GM23338 (cell line): ENCODE measurements around the gene TSR3. TPM values are rescaled to one million over a fixed set of nuclear protein-coding genes. Genes with fewer than 3 reads are reported as not detected.

Source experiments
- ATAC-seq: fragments of 200-7000 bp; cut with Tn5 transposase; 3 replicates; pipeline ENCODE4 v1.9.1; 2020
- DNase-seq: peaks from one replicate; pipeline ENCODE4 v3.0.0-alpha.2; 2015; ENCODE audit warnings: low spot score
- H2AFZ ChIP-seq: fragments of 200-600 bp; sonication (generic); 2 replicates; pipeline ENCODE4 v1.8.0; 2016; ENCODE audit warnings: antibody characterized with exemption, mild to moderate bottlenecking, moderate library complexity
- H3F3A ChIP-seq: fragments of 200-600 bp; sonication (generic); replicated peaks from 2 replicates; pipeline ENCODE4 v1.8.0; 2017; ENCODE audit warnings: antibody characterized with exemption, mixed run types, low read depth
- H3K27ac ChIP-seq: fragments of 200-600 bp; sonication (generic); 2 replicates; pipeline ENCODE4 v1.6.1; 2016; ENCODE audit warnings: low read depth
- H3K27me3 ChIP-seq: fragments of 200-600 bp; sonication (generic); 2 replicates; pipeline ENCODE4 v1.8.0; 2016; ENCODE audit warnings: mild to moderate bottlenecking, mixed run types, moderate library complexity; ENCODE audit not compliant: insufficient read depth
- H3K36me3 ChIP-seq: fragments of 200-600 bp; sonication (generic); 2 replicates; pipeline ENCODE4 v1.8.0; 2016; ENCODE audit warnings: mild to moderate bottlenecking; ENCODE audit not compliant: insufficient read depth
- H3K4me1 ChIP-seq: fragments of 200-600 bp; sonication (generic); 2 replicates; pipeline ENCODE4 v1.8.0; 2016; ENCODE audit warnings: mild to moderate bottlenecking, moderate library complexity; ENCODE audit not compliant: insufficient read depth
- H3K4me2 ChIP-seq: fragments of 200-600 bp; sonication (generic); 2 replicates; pipeline ENCODE4 v1.7.1; 2017; ENCODE audit warnings: mixed run types
- H3K4me3 ChIP-seq: fragments of 200-600 bp; sonication (generic); 2 replicates; pipeline ENCODE4 v1.6.1; 2016; ENCODE audit warnings: mixed run types
- H3K79me2 ChIP-seq: fragments of 200-600 bp; sonication (generic); replicated peaks from 2 replicates; pipeline ENCODE4 v1.8.0; 2017; ENCODE audit warnings: mild to moderate bottlenecking; ENCODE audit not compliant: insufficient read depth
- H3K9me2 ChIP-seq: fragments of 200-600 bp; sonication (generic); 2 replicates; pipeline ENCODE4 v1.8.0; 2017; ENCODE audit not compliant: insufficient read depth
- H4K20me1 ChIP-seq: fragments of 200-600 bp; sonication (generic); replicated peaks from 2 replicates; pipeline ENCODE4 v1.8.0; 2017; ENCODE audit warnings: mild to moderate bottlenecking; ENCODE audit not compliant: insufficient read depth
- H3K27ac Mint-ChIP-seq: 2 replicates; pipeline ENCODE4 v1.8.0; 2020; ENCODE audit warnings: inconsistent platforms, mild to moderate bottlenecking, moderate library complexity, mixed read lengths
- H3K27me3 Mint-ChIP-seq: 3 replicates; pipeline ENCODE4 v1.8.0; 2022; ENCODE audit warnings: low read depth, mild to moderate bottlenecking, moderate library complexity, mixed read lengths, inconsistent platforms; ENCODE audit not compliant: insufficient read depth, poor library complexity
- H3K36me3 Mint-ChIP-seq: 3 replicates; pipeline ENCODE4 v1.8.0; 2021; ENCODE audit warnings: low read depth, mild to moderate bottlenecking, inconsistent platforms, moderate library complexity, mixed read lengths
- H3K4me1 Mint-ChIP-seq: 3 replicates; pipeline ENCODE4 v1.8.0; 2020; ENCODE audit warnings: mild to moderate bottlenecking, inconsistent platforms, mixed read lengths
- H3K4me3 Mint-ChIP-seq: 3 replicates; pipeline ENCODE4 v1.8.0; 2021; ENCODE audit warnings: moderate library complexity, mild to moderate bottlenecking, inconsistent platforms, mixed read lengths
- H3K9me3 Mint-ChIP-seq: 3 replicates; pipeline ENCODE4 v1.8.0; 2020; ENCODE audit warnings: moderate library complexity, mild to moderate bottlenecking, inconsistent platforms, mixed read lengths
- CREB1 ChIP-seq: fragments of 250-450 bp; sonication (Bioruptor Pico); IDR thresholded peaks from 2 replicates; pipeline ENCODE4 v1.5.0; 2020; ENCODE audit warnings: low read depth, mild to moderate bottlenecking, moderate library complexity
- CTCF ChIP-seq, 2 experiments: fragments of 200-600 bp in 1 of 2; sonication (generic) in 1 of 2; conservative IDR thresholded peaks; 2 replicates each; pipeline versions ENCODE4 v1.5.1 to v1.6.1; 2016 to 2017; ENCODE audit warnings: antibody characterized with exemption in 2 of 2, low read depth in 2 of 2, mild to moderate bottlenecking in 2 of 2, moderate library complexity in 1 of 2
- ETS1 ChIP-seq: IDR thresholded peaks from 2 replicates; pipeline ENCODE4 v1.6.1; 2016; ENCODE audit warnings: antibody characterized with exemption
- EZH2 ChIP-seq: fragments of 200-600 bp; sonication (generic); IDR thresholded peaks from one replicate; pipeline ENCODE4 v1.8.0; 2017; ENCODE audit warnings: antibody characterized with exemption, mild to moderate bottlenecking, low read depth; ENCODE audit not compliant: unreplicated experiment
- EZH2phosphoT487 ChIP-seq: fragments of 200-600 bp; sonication (generic); IDR thresholded peaks from one replicate; pipeline ENCODE4 v1.8.1; 2018; ENCODE audit warnings: antibody characterized with exemption; ENCODE audit not compliant: unreplicated experiment
- JUNB ChIP-seq: IDR thresholded peaks from one replicate; pipeline ENCODE4 v1.6.1; 2016; ENCODE audit warnings: antibody characterized with exemption; ENCODE audit not compliant: unreplicated experiment
- NANOG ChIP-seq: IDR thresholded peaks from 2 replicates; pipeline ENCODE4 v1.6.1; 2016; ENCODE audit warnings: antibody characterized with exemption, borderline replicate concordance
- REST ChIP-seq: IDR thresholded peaks from one replicate; pipeline ENCODE4 v1.6.1; 2018; ENCODE audit warnings: antibody characterized with exemption; ENCODE audit not compliant: unreplicated experiment
- STAT1 ChIP-seq: IDR thresholded peaks from one replicate; pipeline ENCODE4 v1.6.1; 2016; ENCODE audit warnings: antibody characterized with exemption; ENCODE audit not compliant: unreplicated experiment
- ZNF114 ChIP-seq: fragments of 250-450 bp; sonication (Bioruptor Pico); IDR thresholded peaks from 2 replicates; pipeline ENCODE4 v1.5.0; 2020; ENCODE audit warnings: mild to moderate bottlenecking, moderate library complexity
- ZNF331 ChIP-seq: fragments of 250-450 bp; sonication (Bioruptor Pico); IDR thresholded peaks from 2 replicates; pipeline ENCODE4 v1.5.0; 2020; ENCODE audit warnings: low read depth, mild to moderate bottlenecking, moderate library complexity
- ZNF462 ChIP-seq: fragments of 250-450 bp; sonication (Bioruptor Pico); IDR thresholded peaks from 2 replicates; pipeline ENCODE4 v1.5.0; 2020; ENCODE audit warnings: mild to moderate bottlenecking, moderate library complexity
- polyA plus RNA-seq: library from polyadenylated mRNA; unstranded; fragments of >200 nt; fragmentation: Nextera tagmentation; extraction: Ambion mirVana; gene quantifications from 2 replicates; pipeline ENCODE4 v1.2.1, GENCODE V29; 2016
- total RNA-seq: library from RNA; depleted of rRNA; stranded (reverse); fragments of >200 nt; shearing (Covaris generic); gene quantifications from 2 replicates; pipeline ENCODE4 v1.2.3, GENCODE V29; 2014

Gene TSR3
- total and polyA plus RNA-seq, 2 experiments from 2014 or later, result 58.5 to 97.3 TPM

DNA sequence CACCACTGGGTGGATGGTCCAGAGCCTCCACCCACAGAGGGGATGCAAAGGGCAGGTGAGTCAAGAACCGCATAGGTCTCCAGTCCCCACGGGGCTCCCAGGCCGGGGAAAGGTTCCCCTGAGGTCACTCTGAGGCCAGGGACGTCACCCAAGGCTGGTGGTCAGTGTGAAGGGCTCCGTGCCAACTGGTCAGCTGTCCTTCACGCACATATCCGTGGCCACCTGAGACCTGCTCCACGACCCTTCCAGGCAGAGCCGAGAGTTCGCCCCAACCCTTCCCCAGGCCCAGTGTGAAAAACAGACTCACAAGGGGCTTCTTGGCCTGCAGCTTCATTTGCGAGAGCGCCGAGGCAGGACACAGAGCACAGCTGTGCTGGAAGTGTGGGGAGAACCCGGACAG is 2.8 kb downstream of the TSR3 start:
- H3K27me3 Mint-ChIP-seq, result peaks cover 31% of the 10 kb centered on the region

More for the DNA sequence above, 2.8 kb downstream of the TSR3 start:
- Mint-ChIP-seq H3K27ac (no peak overlapping the region), H3K4me3 (no peak overlapping the region; the same call in 2 of the 3 replicates), H3K36me3 (peaks cover 4% of the 10 kb centered on the region; the same call in 2 of the 3 replicates), H3K4me1 (peaks cover 6% of the 10 kb centered on the region), H3K9me3 (peaks cover 3% of the 10 kb centered on the region)
- TF ChIP-seq STAT1 (no peak), JUNB (no peak), ZNF114 (CRISPR knock-in tag) (no peak), ETS1 (no peak), CREB1 (CRISPR knock-in tag) (no peak), EZH2phosphoT487 (no peak), NANOG (no peak), ZNF331 (CRISPR knock-in tag) (no peak), ZNF462 (CRISPR knock-in tag) (no peak), EZH2 (no peak), REST (no peak), CTCF (conservative IDR thresholded peaks at IDR 0.05; ENCODE audit: low read depth in 2 of 2) (no peak)
- Histone ChIP-seq H4K20me1 (peaks cover 4% of the 10 kb centered on the region; the same call in 1 of the 2 replicates), H3K4me3 (no peak overlapping the region), H3K27ac (no peak overlapping the region), H3F3A (no peaks in the 10 kb centered on the region; the same call in 1 of the 2 replicates), H3K9me2 (no peaks in the 10 kb centered on the region), H2AFZ (no peak overlapping the region), H3K36me3 (no peaks in the 10 kb centered on the region; the same call in 1 of the 2 replicates), H3K79me2 (peaks cover 22% of the 10 kb centered on the region), H3K27me3 (no peaks in the 10 kb centered on the region), H3K4me2 (no peak overlapping the region), H3K4me1 (peaks cover 7% of the 10 kb centered on the region; the same call in 1 of the 2 replicates)
- DNase-seq (no peak), ATAC-seq (no peak)
